ENCODE measurements around the gene MON1A. TPM values are rescaled to one million over a fixed set of nuclear protein-coding genes. Genes with fewer than 3 reads are reported as not detected.

MON1A gene
- total and polyA plus RNA-seq, 2 experiments from 2014 or later: 6.4 to 12.1 TPM

DNA sequence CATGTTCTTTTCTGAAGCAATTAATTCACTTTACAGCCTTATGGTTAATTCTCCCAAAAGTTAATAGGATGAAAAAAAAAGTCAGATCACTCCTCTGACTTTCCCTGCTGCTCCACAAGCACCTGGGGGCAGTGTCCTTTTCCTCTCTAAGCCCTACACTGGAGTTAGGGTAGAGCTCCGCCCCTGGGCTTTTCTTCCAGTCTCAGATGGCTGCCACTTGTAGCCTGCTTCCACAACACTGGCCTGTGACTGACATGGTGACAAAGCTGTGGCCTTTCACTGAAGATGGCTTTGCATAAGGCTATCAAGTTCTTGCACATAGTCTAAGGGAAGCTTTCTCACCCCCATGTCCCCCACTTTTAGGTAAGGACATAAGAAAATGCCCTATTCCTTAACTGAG, 1.3 kb upstream of the MON1A start:
- H3K27ac Mint-ChIP-seq: peak overlapping the region; percentile 86
- peak overlapping the region; percentile 50 for H3K4me3 Mint-ChIP-seq
- Histone ChIP-seq H3K9me2 (ENCODE audit: insufficient read depth) (no peaks in the 10 kb centered on the region; the same call in 1 of the 2 replicates), H3K27ac (ENCODE audit: low read depth) (peak overlapping the region; percentile 24; the same call in 1 of the 2 replicates), H3F3A (replicated peaks; ENCODE audit: low read depth) (peaks cover 5% of the 10 kb centered on the region; the same call in 1 of the 2 replicates), H3K36me3 (ENCODE audit: insufficient read depth) (no peaks in the 10 kb centered on the region), H2AFZ (peak overlapping the region; percentile 89), H3K4me3 (no peak overlapping the region), H3K27me3 (ENCODE audit: insufficient read depth) (no peaks in the 10 kb centered on the region), H3K79me2 (replicated peaks; ENCODE audit: insufficient read depth) (no peaks in the 10 kb centered on the region), H4K20me1 (replicated peaks; ENCODE audit: insufficient read depth) (no peaks in the 10 kb centered on the region), H3K4me1 (ENCODE audit: insufficient read depth) (peaks cover 19% of the 10 kb centered on the region), H3K4me2 (peak overlapping the region; percentile 80; the same call in 1 of the 2 replicates)
- TF ChIP-seq, protein P1, sequence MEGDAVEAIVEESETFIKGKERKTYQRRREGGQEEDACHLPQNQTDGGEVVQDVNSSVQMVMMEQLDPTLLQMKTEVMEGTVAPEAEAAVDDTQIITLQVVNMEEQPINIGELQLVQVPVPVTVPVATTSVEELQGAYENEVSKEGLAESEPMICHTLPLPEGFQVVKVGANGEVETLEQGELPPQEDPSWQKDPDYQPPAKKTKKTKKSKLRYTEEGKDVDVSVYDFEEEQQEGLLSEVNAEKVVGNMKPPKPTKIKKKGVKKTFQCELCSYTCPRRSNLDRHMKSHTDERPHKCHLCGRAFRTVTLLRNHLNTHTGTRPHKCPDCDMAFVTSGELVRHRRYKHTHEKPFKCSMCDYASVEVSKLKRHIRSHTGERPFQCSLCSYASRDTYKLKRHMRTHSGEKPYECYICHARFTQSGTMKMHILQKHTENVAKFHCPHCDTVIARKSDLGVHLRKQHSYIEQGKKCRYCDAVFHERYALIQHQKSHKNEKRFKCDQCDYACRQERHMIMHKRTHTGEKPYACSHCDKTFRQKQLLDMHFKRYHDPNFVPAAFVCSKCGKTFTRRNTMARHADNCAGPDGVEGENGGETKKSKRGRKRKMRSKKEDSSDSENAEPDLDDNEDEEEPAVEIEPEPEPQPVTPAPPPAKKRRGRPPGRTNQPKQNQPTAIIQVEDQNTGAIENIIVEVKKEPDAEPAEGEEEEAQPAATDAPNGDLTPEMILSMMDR (conservative IDR thresholded peaks at IDR 0.05; ENCODE audit: low read depth in 2 of 2): peak; percentile 38 to 60
- TF ChIP-seq POLR2AphosphoS5 (IDR thresholded peaks at IDR 0.05; ENCODE audit: low read depth): no peak
- H3K9me3 Mint-ChIP-seq: no peaks in the 10 kb centered on the region
- peak; percentile 69 for ATAC-seq
- peak; percentile 94 for DNase-seq (ENCODE audit: low spot score)
- peaks cover 15% of the 10 kb centered on the region for H3K27me3 Mint-ChIP-seq (ENCODE audit: insufficient read depth, low read depth, poor library complexity)
- H3K4me1 Mint-ChIP-seq: peaks cover 21% of the 10 kb centered on the region
- H3K36me3 Mint-ChIP-seq (ENCODE audit: low read depth): no peaks in the 10 kb centered on the region

DNA sequence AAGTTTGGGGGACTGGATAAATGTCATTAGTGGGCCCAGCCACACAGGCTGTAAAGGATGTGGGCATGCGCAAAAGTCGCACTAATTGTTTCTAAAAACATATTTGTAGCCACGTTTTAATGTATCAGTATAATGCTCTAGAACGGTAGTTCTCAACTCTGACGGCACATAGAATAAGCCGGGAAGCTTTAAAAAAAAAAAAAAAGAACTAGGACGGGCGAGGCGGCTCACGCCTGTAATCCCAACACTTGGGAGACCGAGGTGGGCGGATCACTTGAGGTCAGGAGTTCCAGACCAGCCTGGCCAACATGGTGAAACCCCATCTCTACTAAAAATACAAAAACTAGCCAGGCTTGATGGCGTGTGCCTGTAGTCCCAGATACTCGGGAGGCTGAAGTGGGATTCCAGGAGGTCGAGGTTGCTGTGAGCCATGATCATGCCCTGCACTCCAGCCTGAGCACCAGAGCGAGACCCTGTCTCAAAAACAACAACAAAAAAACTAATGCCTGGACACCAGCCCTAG, 618 bp upstream of the MON1A start:
- TF ChIP-seq, protein P1 (conservative IDR thresholded peaks at IDR 0.05; ENCODE audit: low read depth in 2 of 2): no peak
- TF ChIP-seq EZH2phosphoT487 (IDR thresholded peaks at IDR 0.05; ENCODE audit: unreplicated experiment) (no peak), ZNF331 (CRISPR knock-in tag; IDR thresholded peaks at IDR 0.05; ENCODE audit: low read depth) (no peak), POLR2AphosphoS5 (IDR thresholded peaks at IDR 0.05; ENCODE audit: low read depth) (no peak), JUNB (IDR thresholded peaks at IDR 0.05; ENCODE audit: unreplicated experiment) (no peak), CREB1 (CRISPR knock-in tag; IDR thresholded peaks at IDR 0.05; ENCODE audit: low read depth) (no peak)
- TF ChIP-seq, protein P2, sequence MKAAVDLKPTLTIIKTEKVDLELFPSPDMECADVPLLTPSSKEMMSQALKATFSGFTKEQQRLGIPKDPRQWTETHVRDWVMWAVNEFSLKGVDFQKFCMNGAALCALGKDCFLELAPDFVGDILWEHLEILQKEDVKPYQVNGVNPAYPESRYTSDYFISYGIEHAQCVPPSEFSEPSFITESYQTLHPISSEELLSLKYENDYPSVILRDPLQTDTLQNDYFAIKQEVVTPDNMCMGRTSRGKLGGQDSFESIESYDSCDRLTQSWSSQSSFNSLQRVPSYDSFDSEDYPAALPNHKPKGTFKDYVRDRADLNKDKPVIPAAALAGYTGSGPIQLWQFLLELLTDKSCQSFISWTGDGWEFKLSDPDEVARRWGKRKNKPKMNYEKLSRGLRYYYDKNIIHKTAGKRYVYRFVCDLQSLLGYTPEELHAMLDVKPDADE (IDR thresholded peaks at IDR 0.05): no peak
- TF ChIP-seq, protein P3, sequence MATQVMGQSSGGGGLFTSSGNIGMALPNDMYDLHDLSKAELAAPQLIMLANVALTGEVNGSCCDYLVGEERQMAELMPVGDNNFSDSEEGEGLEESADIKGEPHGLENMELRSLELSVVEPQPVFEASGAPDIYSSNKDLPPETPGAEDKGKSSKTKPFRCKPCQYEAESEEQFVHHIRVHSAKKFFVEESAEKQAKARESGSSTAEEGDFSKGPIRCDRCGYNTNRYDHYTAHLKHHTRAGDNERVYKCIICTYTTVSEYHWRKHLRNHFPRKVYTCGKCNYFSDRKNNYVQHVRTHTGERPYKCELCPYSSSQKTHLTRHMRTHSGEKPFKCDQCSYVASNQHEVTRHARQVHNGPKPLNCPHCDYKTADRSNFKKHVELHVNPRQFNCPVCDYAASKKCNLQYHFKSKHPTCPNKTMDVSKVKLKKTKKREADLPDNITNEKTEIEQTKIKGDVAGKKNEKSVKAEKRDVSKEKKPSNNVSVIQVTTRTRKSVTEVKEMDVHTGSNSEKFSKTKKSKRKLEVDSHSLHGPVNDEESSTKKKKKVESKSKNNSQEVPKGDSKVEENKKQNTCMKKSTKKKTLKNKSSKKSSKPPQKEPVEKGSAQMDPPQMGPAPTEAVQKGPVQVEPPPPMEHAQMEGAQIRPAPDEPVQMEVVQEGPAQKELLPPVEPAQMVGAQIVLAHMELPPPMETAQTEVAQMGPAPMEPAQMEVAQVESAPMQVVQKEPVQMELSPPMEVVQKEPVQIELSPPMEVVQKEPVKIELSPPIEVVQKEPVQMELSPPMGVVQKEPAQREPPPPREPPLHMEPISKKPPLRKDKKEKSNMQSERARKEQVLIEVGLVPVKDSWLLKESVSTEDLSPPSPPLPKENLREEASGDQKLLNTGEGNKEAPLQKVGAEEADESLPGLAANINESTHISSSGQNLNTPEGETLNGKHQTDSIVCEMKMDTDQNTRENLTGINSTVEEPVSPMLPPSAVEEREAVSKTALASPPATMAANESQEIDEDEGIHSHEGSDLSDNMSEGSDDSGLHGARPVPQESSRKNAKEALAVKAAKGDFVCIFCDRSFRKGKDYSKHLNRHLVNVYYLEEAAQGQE (IDR thresholded peaks at IDR 0.05; ENCODE audit: unreplicated experiment): no peak
- H3K9me2 ChIP-seq (ENCODE audit: insufficient read depth): no peaks in the 10 kb centered on the region; the same call in 1 of the 2 replicates
- Mint-ChIP-seq H3K4me1 (peaks cover 21% of the 10 kb centered on the region), H3K27me3 (ENCODE audit: insufficient read depth, low read depth, poor library complexity) (peaks cover 15% of the 10 kb centered on the region), H3K9me3 (no peaks in the 10 kb centered on the region), H3K4me3 (peak overlapping the region; percentile 90), H3K36me3 (ENCODE audit: low read depth) (no peaks in the 10 kb centered on the region), H3K27ac (peak overlapping the region; percentile 95)
- ATAC-seq (peak; percentile 2), DNase-seq (ENCODE audit: low spot score) (peak; percentile 28)
- no peaks in the 10 kb centered on the region for H3K79me2 ChIP-seq (replicated peaks; ENCODE audit: insufficient read depth)
- peaks cover 5% of the 10 kb centered on the region; the same call in 1 of the 2 replicates for H3F3A ChIP-seq (replicated peaks; ENCODE audit: low read depth)
- H3K27ac ChIP-seq (ENCODE audit: low read depth): peak overlapping the region; percentile 10
- peak overlapping the region; percentile 77 for H2AFZ ChIP-seq
- H3K27me3 ChIP-seq (ENCODE audit: insufficient read depth): no peaks in the 10 kb centered on the region
- no peaks in the 10 kb centered on the region for H3K36me3 ChIP-seq (ENCODE audit: insufficient read depth)
- H3K4me3 ChIP-seq: peak overlapping the region; percentile 83
- peaks cover 19% of the 10 kb centered on the region for H3K4me1 ChIP-seq (ENCODE audit: insufficient read depth)
- H4K20me1 ChIP-seq (replicated peaks; ENCODE audit: insufficient read depth): no peaks in the 10 kb centered on the region
- H3K4me2 ChIP-seq: peak overlapping the region; percentile 80

All from GM23338 (cell line).